GM10248 (cell line): ENCODE data around the gene NTRK1.

Experiments
- CTCF ChIA-PET: fragments of 300-600 bp; sonication (Branson Sonifier 250); formaldehyde crosslinking; extraction: SDS; loops from one replicate; lab custom pipeline; 2021; ENCODE audit warnings: antibody characterized with exemption; lab: Yijun Ruan, JAX
- POLR2A ChIA-PET: fragments of 350-650 bp; sonication (Branson Sonifier 250); formaldehyde crosslinking; extraction: SDS; loops from one replicate; lab custom pipeline; 2020; ENCODE audit warnings: antibody characterized with exemption; lab: Yijun Ruan, JAX
- DNase-seq: peaks from one replicate; pipeline ENCODE4 v3.0.0; 2012; ENCODE audit errors: extremely low spot score
- CTCF ChIP-seq: IDR thresholded peaks from 2 replicates; pipeline ENCODE4 v1.5.1; 2012; ENCODE audit warnings: mild to moderate bottlenecking, low read depth; ENCODE audit errors: extremely low read depth, missing control alignments, control extremely low read depth

Gene NTRK1

GRCh38 chr1:156845055-156845952, 15.4 kb upstream of the NTRK1 start:
- DNase-seq, result no peak
- no peak for TF ChIP-seq CTCF
- ChIA-PET POLR2A (no interaction called here), CTCF (interaction anchor here (1.4 to 4.6 kb wide), 2 partner anchors 15 to 119 kb away, joined by 4 to 32 read pairs; partner anchors contain the start of genes INSRR and NTRK1)

GRCh38 chr1:156845953-156846545, 14.6 kb upstream of the NTRK1 start:
- DNase-seq, result no peak
- CTCF ChIA-PET, result interaction anchor here (1.4 to 4.9 kb wide), 4 partner anchors 8 to 120 kb away, joined by 4 to 57 read pairs (median 20); partner anchors contain the start of genes INSRR and NTRK1
- TF ChIP-seq CTCF, result no peak
- POLR2A ChIA-PET, result no interaction called here

- no peak for TF ChIP-seq CTCF
- ChIA-PET POLR2A (no interaction called here), CTCF (interaction anchor here (1.4 to 4.9 kb wide), 4 partner anchors 9 to 120 kb away, joined by 4 to 57 read pairs (median 20); partner anchors contain the start of genes INSRR and NTRK1)
- no peak for DNase-seq
These were observed 14.0 kb upstream of the NTRK1 start for GRCh38 chr1:156846643-156847042.

- ChIA-PET POLR2A (no interaction called here), CTCF (interaction anchor here (0.8 to 4.9 kb wide), 7 partner anchors 9 to 142 kb away, joined by 3 to 57 read pairs (median 7); partner anchors contain the start of genes CRABP2, INSRR and NTRK1)
- TF ChIP-seq CTCF, result no peak
These were observed 12.8 kb upstream of the NTRK1 start for GRCh38 chr1:156847591-156848460.

GRCh38 chr1:156848461-156849150, 12.1 kb upstream of the NTRK1 start:
- TF ChIP-seq CTCF, result no peak
- ChIA-PET POLR2A (interaction anchor here (0.6 kb wide), 1 partner anchor 89 kb away, joined by 4 read pairs; no protein-coding TSS in a partner anchor), CTCF (interaction anchor here (0.8 to 4.9 kb wide), 7 partner anchors 8 to 143 kb away, joined by 3 to 57 read pairs (median 8); partner anchors contain the start of genes CRABP2, INSRR and NTRK1)
- DNase-seq, result no peak

More at GRCh38 chr1:156847591-156848460, 12.8 kb upstream of the NTRK1 start:
- DNase-seq, result no peak
